Measurements from ENCODE around the gene PLCG2.

Gene PLCG2

DNA sequence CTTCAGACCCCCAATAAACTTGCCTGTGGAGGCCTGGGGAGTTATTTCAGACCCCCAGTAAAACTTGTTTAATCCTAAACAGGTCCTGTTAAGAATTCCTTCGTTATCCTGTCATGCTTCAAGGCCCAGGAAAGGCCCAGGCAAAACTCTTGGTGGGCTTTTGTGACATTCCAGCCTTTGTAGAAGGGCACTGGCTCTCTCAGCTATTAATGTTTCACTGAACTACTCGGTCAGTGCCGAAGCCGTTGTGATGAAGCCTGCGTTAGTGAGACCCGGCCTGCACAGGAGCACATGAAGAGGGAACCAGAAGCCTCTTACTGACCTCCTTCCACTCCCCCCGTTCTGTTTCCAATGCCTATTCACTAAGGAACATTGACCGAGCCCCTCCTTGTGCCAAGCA lies 47.4 kb upstream of the PLCG2 start:
- no peak for ATAC-seq
- TF ChIP-seq, protein P1, sequence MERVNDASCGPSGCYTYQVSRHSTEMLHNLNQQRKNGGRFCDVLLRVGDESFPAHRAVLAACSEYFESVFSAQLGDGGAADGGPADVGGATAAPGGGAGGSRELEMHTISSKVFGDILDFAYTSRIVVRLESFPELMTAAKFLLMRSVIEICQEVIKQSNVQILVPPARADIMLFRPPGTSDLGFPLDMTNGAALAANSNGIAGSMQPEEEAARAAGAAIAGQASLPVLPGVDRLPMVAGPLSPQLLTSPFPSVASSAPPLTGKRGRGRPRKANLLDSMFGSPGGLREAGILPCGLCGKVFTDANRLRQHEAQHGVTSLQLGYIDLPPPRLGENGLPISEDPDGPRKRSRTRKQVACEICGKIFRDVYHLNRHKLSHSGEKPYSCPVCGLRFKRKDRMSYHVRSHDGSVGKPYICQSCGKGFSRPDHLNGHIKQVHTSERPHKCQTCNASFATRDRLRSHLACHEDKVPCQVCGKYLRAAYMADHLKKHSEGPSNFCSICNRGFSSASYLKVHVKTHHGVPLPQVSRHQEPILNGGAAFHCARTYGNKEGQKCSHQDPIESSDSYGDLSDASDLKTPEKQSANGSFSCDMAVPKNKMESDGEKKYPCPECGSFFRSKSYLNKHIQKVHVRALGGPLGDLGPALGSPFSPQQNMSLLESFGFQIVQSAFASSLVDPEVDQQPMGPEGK (CRISPR knock-in tag; IDR thresholded peaks at IDR 0.05; ENCODE audit: borderline replicate concordance): no peak
- TF ChIP-seq, protein P2, sequence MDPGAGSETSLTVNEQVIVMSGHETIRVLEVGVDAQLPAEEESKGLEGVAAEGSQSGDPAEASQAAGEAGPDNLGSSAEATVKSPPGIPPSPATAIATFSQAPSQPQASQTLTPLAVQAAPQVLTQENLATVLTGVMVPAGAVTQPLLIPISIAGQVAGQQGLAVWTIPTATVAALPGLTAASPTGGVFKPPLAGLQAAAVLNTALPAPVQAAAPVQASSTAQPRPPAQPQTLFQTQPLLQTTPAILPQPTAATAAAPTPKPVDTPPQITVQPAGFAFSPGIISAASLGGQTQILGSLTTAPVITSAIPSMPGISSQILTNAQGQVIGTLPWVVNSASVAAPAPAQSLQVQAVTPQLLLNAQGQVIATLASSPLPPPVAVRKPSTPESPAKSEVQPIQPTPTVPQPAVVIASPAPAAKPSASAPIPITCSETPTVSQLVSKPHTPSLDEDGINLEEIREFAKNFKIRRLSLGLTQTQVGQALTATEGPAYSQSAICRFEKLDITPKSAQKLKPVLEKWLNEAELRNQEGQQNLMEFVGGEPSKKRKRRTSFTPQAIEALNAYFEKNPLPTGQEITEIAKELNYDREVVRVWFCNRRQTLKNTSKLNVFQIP (CRISPR knock-in tag; IDR thresholded peaks at IDR 0.05; ENCODE audit: borderline replicate concordance, low read depth): no peak
- no peak for TF ChIP-seq RARB (CRISPR knock-in tag; IDR thresholded peaks at IDR 0.05)
- TF ChIP-seq, protein P3, sequence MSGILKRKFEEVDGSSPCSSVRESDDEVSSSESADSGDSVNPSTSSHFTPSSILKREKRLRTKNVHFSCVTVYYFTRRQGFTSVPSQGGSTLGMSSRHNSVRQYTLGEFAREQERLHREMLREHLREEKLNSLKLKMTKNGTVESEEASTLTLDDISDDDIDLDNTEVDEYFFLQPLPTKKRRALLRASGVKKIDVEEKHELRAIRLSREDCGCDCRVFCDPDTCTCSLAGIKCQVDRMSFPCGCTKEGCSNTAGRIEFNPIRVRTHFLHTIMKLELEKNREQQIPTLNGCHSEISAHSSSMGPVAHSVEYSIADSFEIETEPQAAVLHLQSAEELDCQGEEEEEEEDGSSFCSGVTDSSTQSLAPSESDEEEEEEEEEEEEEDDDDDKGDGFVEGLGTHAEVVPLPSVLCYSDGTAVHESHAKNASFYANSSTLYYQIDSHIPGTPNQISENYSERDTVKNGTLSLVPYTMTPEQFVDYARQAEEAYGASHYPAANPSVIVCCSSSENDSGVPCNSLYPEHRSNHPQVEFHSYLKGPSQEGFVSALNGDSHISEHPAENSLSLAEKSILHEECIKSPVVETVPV (CRISPR knock-in tag; IDR thresholded peaks at IDR 0.05): no peak
- TF ChIP-seq ESRRG (CRISPR knock-in tag; IDR thresholded peaks at IDR 0.05): no peak
- no peak for TF ChIP-seq BACH2 (CRISPR knock-in tag; IDR thresholded peaks at IDR 0.05; ENCODE audit: borderline replicate concordance)
- TF ChIP-seq CSDC2 (CRISPR knock-in tag; IDR thresholded peaks at IDR 0.05): no peak
- no peak for TF ChIP-seq ZC3H10 (CRISPR knock-in tag; IDR thresholded peaks at IDR 0.05)
- no peak for TF ChIP-seq SNAI2 (CRISPR knock-in tag; IDR thresholded peaks at IDR 0.05)
- TF ChIP-seq ARNTL (CRISPR knock-in tag; IDR thresholded peaks at IDR 0.05; ENCODE audit: borderline replicate concordance, low read depth): no peak
- no peak for TF ChIP-seq ZFP3 (CRISPR knock-in tag; IDR thresholded peaks at IDR 0.05)
- TF ChIP-seq PPARA (CRISPR knock-in tag; IDR thresholded peaks at IDR 0.05; ENCODE audit: borderline replicate concordance): no peak

DNA sequence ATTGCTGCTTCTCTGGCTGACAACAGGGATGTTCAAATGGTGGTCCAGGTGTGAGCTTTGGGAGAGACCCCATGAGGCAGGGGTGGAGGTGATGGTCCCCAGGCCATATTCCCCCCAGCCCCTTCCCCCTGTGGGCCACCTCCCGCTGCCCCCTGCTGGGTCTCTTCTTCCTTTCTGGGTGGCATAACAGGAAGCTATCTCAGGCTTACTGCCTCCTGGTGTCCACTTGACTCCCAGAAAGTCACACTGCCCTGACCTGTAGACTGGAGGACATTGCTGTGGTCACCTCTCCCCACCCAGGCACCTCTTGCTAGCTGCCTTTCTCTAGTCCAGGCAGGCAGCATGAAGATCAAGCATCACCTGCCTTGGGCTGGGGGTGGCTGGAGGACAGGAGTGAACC lies 46.4 kb upstream of the PLCG2 start:
- TF ChIP-seq ESRRG (CRISPR knock-in tag; IDR thresholded peaks at IDR 0.05) (no peak), ARNTL (CRISPR knock-in tag; IDR thresholded peaks at IDR 0.05; ENCODE audit: borderline replicate concordance, low read depth) (no peak), PPARA (CRISPR knock-in tag; IDR thresholded peaks at IDR 0.05; ENCODE audit: borderline replicate concordance) (no peak), SNAI2 (CRISPR knock-in tag; IDR thresholded peaks at IDR 0.05) (no peak), ZNF70 (CRISPR knock-in tag; IDR thresholded peaks at IDR 0.05) (no peak), ZNF565 (CRISPR knock-in tag; conservative IDR thresholded peaks at IDR 0.05; ENCODE audit: low read depth) (no peak), OSR1 (CRISPR knock-in tag; IDR thresholded peaks at IDR 0.05) (no peak), ZFP30 (CRISPR knock-in tag; IDR thresholded peaks at IDR 0.05) (no peak), TCF4 (CRISPR knock-in tag; IDR thresholded peaks at IDR 0.05; ENCODE audit: borderline replicate concordance) (no peak), ZFP3 (CRISPR knock-in tag; IDR thresholded peaks at IDR 0.05) (no peak), ZNF8 (CRISPR knock-in tag; IDR thresholded peaks at IDR 0.05) (no peak)
- TF ChIP-seq, protein P4, sequence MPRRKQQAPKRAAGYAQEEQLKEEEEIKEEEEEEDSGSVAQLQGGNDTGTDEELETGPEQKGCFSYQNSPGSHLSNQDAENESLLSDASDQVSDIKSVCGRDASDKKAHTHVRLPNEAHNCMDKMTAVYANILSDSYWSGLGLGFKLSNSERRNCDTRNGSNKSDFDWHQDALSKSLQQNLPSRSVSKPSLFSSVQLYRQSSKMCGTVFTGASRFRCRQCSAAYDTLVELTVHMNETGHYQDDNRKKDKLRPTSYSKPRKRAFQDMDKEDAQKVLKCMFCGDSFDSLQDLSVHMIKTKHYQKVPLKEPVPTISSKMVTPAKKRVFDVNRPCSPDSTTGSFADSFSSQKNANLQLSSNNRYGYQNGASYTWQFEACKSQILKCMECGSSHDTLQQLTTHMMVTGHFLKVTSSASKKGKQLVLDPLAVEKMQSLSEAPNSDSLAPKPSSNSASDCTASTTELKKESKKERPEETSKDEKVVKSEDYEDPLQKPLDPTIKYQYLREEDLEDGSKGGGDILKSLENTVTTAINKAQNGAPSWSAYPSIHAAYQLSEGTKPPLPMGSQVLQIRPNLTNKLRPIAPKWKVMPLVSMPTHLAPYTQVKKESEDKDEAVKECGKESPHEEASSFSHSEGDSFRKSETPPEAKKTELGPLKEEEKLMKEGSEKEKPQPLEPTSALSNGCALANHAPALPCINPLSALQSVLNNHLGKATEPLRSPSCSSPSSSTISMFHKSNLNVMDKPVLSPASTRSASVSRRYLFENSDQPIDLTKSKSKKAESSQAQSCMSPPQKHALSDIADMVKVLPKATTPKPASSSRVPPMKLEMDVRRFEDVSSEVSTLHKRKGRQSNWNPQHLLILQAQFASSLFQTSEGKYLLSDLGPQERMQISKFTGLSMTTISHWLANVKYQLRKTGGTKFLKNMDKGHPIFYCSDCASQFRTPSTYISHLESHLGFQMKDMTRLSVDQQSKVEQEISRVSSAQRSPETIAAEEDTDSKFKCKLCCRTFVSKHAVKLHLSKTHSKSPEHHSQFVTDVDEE (CRISPR knock-in tag; IDR thresholded peaks at IDR 0.05): no peak
- TF ChIP-seq, protein P2 (CRISPR knock-in tag; IDR thresholded peaks at IDR 0.05; ENCODE audit: borderline replicate concordance, low read depth): no peak
- TF ChIP-seq, protein P5, sequence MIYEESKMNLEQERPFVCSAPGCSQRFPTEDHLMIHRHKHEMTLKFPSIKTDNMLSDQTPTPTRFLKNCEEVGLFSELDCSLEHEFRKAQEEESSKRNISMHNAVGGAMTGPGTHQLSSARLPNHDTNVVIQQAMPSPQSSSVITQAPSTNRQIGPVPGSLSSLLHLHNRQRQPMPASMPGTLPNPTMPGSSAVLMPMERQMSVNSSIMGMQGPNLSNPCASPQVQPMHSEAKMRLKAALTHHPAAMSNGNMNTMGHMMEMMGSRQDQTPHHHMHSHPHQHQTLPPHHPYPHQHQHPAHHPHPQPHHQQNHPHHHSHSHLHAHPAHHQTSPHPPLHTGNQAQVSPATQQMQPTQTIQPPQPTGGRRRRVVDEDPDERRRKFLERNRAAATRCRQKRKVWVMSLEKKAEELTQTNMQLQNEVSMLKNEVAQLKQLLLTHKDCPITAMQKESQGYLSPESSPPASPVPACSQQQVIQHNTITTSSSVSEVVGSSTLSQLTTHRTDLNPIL (CRISPR knock-in tag; IDR thresholded peaks at IDR 0.05; ENCODE audit: low read depth): no peak
- ATAC-seq: no peak
